H1 (cell line): ENCODE measurements around the gene SYTL5. TPM values are rescaled to one million over a fixed set of nuclear protein-coding genes. Genes with fewer than 3 reads are reported as not detected.

ENCODE experiments used
- CTCF ChIA-PET: fragments of 300-600 bp; sonication (Branson Sonifier 250); formaldehyde crosslinking; loops from one replicate; lab custom pipeline; 2021; ENCODE audit not compliant: partially characterized antibody; lab: Charles Lee
- POLR2A ChIA-PET: fragments of 300-600 bp; sonication (Branson Sonifier 250); formaldehyde crosslinking; loops from one replicate; lab custom pipeline; 2021; ENCODE audit warnings: inconsistent platforms; ENCODE audit not compliant: partially characterized antibody; lab: Charles Lee
- DNase-seq, 2 experiments: peaks; one replicate each; pipeline versions ENCODE4 v3.0.0 to v3.0.0-alpha.2; 2010 to 2022; ENCODE audit warnings: low spot score in 2 of 2, low read depth in 1 of 2, mixed read lengths in 1 of 2
- FAIRE-seq: peaks from 2 replicates; lab custom pipeline; 2011; peaks lifted over from hg19 to GRCh38; lab: Jason Lieb, UNC
- H2AFZ ChIP-seq: 2 replicates; pipeline ENCODE4 v1.8.1; 2012; ENCODE audit warnings: low read length, inconsistent platforms
- H2AK5ac ChIP-seq: 2 replicates; pipeline ENCODE4 v1.6.1; 2013; ENCODE audit warnings: low read depth, low read length
- H2BK120ac ChIP-seq: replicated peaks from 2 replicates; pipeline ENCODE3; 2013; ENCODE audit warnings: low read depth, low read length, inconsistent platforms
- H2BK12ac ChIP-seq: 2 replicates; pipeline ENCODE4 v1.6.1; 2013; ENCODE audit warnings: low read depth, low read length
- H2BK15ac ChIP-seq: 2 replicates; pipeline ENCODE4 v1.6.1; 2013; ENCODE audit warnings: low read length
- H2BK20ac ChIP-seq: 2 replicates; pipeline ENCODE4 v1.6.1; 2013; ENCODE audit warnings: low read length
- H2BK5ac ChIP-seq: 2 replicates; pipeline ENCODE4 v1.6.1; 2013; ENCODE audit warnings: low read depth, low read length
- H3K14ac ChIP-seq: 2 replicates; pipeline ENCODE4 v1.6.1; 2013; ENCODE audit warnings: inconsistent platforms; ENCODE audit not compliant: insufficient read length
- H3K18ac ChIP-seq: 2 replicates; pipeline ENCODE4 v1.6.1; 2013; ENCODE audit warnings: low read length; ENCODE audit errors: extremely low read depth
- H3K23ac ChIP-seq: 2 replicates; pipeline ENCODE4 v1.6.1; 2013; ENCODE audit warnings: inconsistent platforms; ENCODE audit not compliant: insufficient read length
- H3K23me2 ChIP-seq: 2 replicates; pipeline ENCODE4 v1.6.1; 2013; ENCODE audit warnings: low read depth, low read length
- H3K27ac ChIP-seq: 2 replicates; pipeline ENCODE4 v1.6.1; 2011; ENCODE audit warnings: low read depth, low read length, inconsistent platforms
- H3K27me3 ChIP-seq, 4 experiments: replicated peaks in 1 of 4; 1 replicate in 1 of 4; 2 replicates in 3 of 4; pipeline versions ENCODE4 v1.6.1 to v1.8.1; 2011 to 2013; ENCODE audit warnings: low read length in 3 of 4, mild to moderate bottlenecking in 3 of 4, inconsistent platforms in 2 of 4, mixed read lengths in 2 of 4, moderate library complexity in 1 of 4; ENCODE audit not compliant: control insufficient read depth in 3 of 4, insufficient read depth in 3 of 4; ENCODE audit errors: extremely low read depth in 1 of 4
- H3K36me3 ChIP-seq, 4 experiments: 2 replicates each; pipeline versions ENCODE4 v1.6.1 to v1.8.1; 2011 to 2013; ENCODE audit warnings: mild to moderate bottlenecking in 4 of 4, low read length in 3 of 4, moderate library complexity in 2 of 4, control low read depth in 1 of 4, inconsistent platforms in 1 of 4; ENCODE audit not compliant: insufficient read depth in 4 of 4, control insufficient read depth in 2 of 4
- H3K4ac ChIP-seq: replicated peaks from 2 replicates; pipeline ENCODE3; 2013; ENCODE audit warnings: low read length, low read depth, mixed read lengths, inconsistent platforms; ENCODE audit not compliant: insufficient read length
- H3K4me1 ChIP-seq, 4 experiments: replicated peaks in 1 of 4; 1 replicate in 1 of 4; 2 replicates in 3 of 4; pipeline versions ENCODE4 v1.6.1 to v1.8.1; 2011 to 2013; ENCODE audit warnings: low read length in 3 of 4, inconsistent platforms in 2 of 4, mixed read lengths in 1 of 4; ENCODE audit not compliant: insufficient read depth in 4 of 4, control insufficient read depth in 3 of 4
- H3K4me2 ChIP-seq, 2 experiments: 2 replicates each; pipeline versions ENCODE4 v1.6.1 to v1.8.1; 2011 to 2013; ENCODE audit warnings: low read depth in 2 of 2, low read length in 2 of 2, control low read depth in 1 of 2, inconsistent platforms in 1 of 2, mild to moderate bottlenecking in 1 of 2; ENCODE audit not compliant: insufficient read depth in 1 of 2
- H3K4me3 ChIP-seq, 4 experiments: fragments of 200-600, 300-600 bp in 1 of 4; sonication (generic), shearing (Covaris generic), sonication (Bioruptor Twin) in 1 of 4; 2 replicates each; pipeline versions ENCODE4 v1.5.1 to v1.8.1; 2011 to 2016; ENCODE audit warnings: low read length in 4 of 4, low read depth in 3 of 4, control low read depth in 2 of 4, inconsistent platforms in 2 of 4, mild to moderate bottlenecking in 2 of 4, mixed read lengths in 1 of 4, moderate library complexity in 1 of 4; ENCODE audit not compliant: insufficient read depth in 2 of 4; ENCODE audit errors: extremely low read depth in 1 of 4
- H3K56ac ChIP-seq: replicated peaks from 2 replicates; pipeline ENCODE3; 2013; ENCODE audit warnings: low read depth, mild to moderate bottlenecking, mixed read lengths, low read length, inconsistent platforms; ENCODE audit not compliant: insufficient read length
- H3K79me1 ChIP-seq: 2 replicates; pipeline ENCODE4 v1.6.1; 2013; ENCODE audit warnings: low read depth, low read length, control low read depth
- H3K79me2 ChIP-seq, 2 experiments: 2 replicates each; pipeline versions ENCODE4 v1.6.1 to v1.8.1; 2012 to 2013; ENCODE audit warnings: low read length in 2 of 2, mild to moderate bottlenecking in 2 of 2, inconsistent platforms in 1 of 2; ENCODE audit not compliant: insufficient read depth in 2 of 2, control insufficient read depth in 1 of 2
- H3K9ac ChIP-seq, 4 experiments: replicated peaks in 1 of 4; 1 replicate in 1 of 4; 2 replicates in 3 of 4; pipeline versions ENCODE4 v1.6.1 to v1.8.1; 2011 to 2013; ENCODE audit warnings: low read depth in 3 of 4, low read length in 3 of 4, control low read depth in 2 of 4, mild to moderate bottlenecking in 2 of 4, moderate library complexity in 2 of 4, inconsistent platforms in 1 of 4; ENCODE audit errors: extremely low read depth in 1 of 4
- H3K9me3 ChIP-seq, 2 experiments: 2 replicates each; pipeline versions ENCODE4 v1.6.1 to v1.8.1; 2012 to 2013; ENCODE audit warnings: mild to moderate bottlenecking in 2 of 2, moderate library complexity in 2 of 2, control low read depth in 1 of 2, inconsistent platforms in 1 of 2, low read depth in 1 of 2, low read length in 1 of 2, mixed read lengths in 1 of 2; ENCODE audit not compliant: insufficient read depth in 2 of 2
- H4K20me1 ChIP-seq, 2 experiments: replicated peaks in 1 of 2; 2 replicates each; pipeline versions ENCODE3 to v1.8.1; 2011 to 2013; ENCODE audit warnings: inconsistent platforms in 2 of 2, low read length in 2 of 2, mild to moderate bottlenecking in 1 of 2; ENCODE audit not compliant: insufficient read depth in 2 of 2, control insufficient read depth in 1 of 2
- H4K5ac ChIP-seq: 2 replicates; pipeline ENCODE4 v1.6.1; 2013; ENCODE audit warnings: low read length, low read depth, mixed read lengths, inconsistent platforms; ENCODE audit not compliant: insufficient read length
- H4K8ac ChIP-seq: 2 replicates; pipeline ENCODE4 v1.8.0; 2013; ENCODE audit warnings: mild to moderate bottlenecking, moderate library complexity, low read length, inconsistent platforms; ENCODE audit not compliant: insufficient read depth; ENCODE audit errors: extremely low read depth
- H4K91ac ChIP-seq: replicated peaks from 2 replicates; pipeline ENCODE3; 2013; ENCODE audit warnings: low read length, mixed read lengths, inconsistent platforms; ENCODE audit not compliant: insufficient read length
- ASH2L ChIP-seq: fragments of 200-600, 300-600 bp; sonication (generic); IDR thresholded peaks from one replicate; pipeline ENCODE4 v1.7.1; 2017; ENCODE audit warnings: low read length
- CBX8 ChIP-seq: fragments of 300-800, 300-1000 bp; sonication (generic); IDR thresholded peaks from 2 replicates; pipeline ENCODE4 v1.7.1; 2016; ENCODE audit warnings: low read depth, low read length, borderline replicate concordance
- CHD1 ChIP-seq: IDR thresholded peaks from 2 replicates; pipeline ENCODE4 v1.6.1; 2012; ENCODE audit warnings: low read depth, low read length, improper control_type of control experiment
- CREB1 ChIP-seq: IDR thresholded peaks from 2 replicates; pipeline ENCODE4 v1.6.1; 2012; ENCODE audit warnings: inconsistent platforms
- FOSL1 ChIP-seq: IDR thresholded peaks from 2 replicates; pipeline ENCODE4 v1.6.1; 2011; ENCODE audit warnings: mild to moderate bottlenecking, low read depth, low read length, moderate library complexity; ENCODE audit not compliant: insufficient read depth
- HDAC2 ChIP-seq, 2 experiments: fragments of 300-600 bp in 1 of 2; sonication (generic) in 1 of 2; IDR thresholded peaks; 2 replicates each; pipeline ENCODE4 v1.6.1; 2011 to 2012; ENCODE audit warnings: low read depth in 2 of 2, low read length in 2 of 2, mild to moderate bottlenecking in 2 of 2, moderate library complexity in 2 of 2, borderline replicate concordance in 1 of 2, inconsistent platforms in 1 of 2
- MAX ChIP-seq: IDR thresholded peaks from 2 replicates; pipeline ENCODE4 v1.6.1; 2012; ENCODE audit warnings: inconsistent platforms
- RAD21 ChIP-seq, 2 experiments: IDR thresholded peaks in 1 of 2; conservative IDR thresholded peaks in 1 of 2; 2 replicates each; pipeline ENCODE4 v1.6.1; 2011; ENCODE audit warnings: low read depth in 2 of 2, low read length in 2 of 2, improper control_type of control experiment in 1 of 2, inconsistent platforms in 1 of 2, mild to moderate bottlenecking in 1 of 2, moderate library complexity in 1 of 2
- SIRT6 ChIP-seq: IDR thresholded peaks from one replicate; pipeline ENCODE4 v1.7.1; 2012; ENCODE audit warnings: low read length, inconsistent platforms
- SIX5 ChIP-seq: IDR thresholded peaks from 2 replicates; pipeline ENCODE4 v1.6.1; 2011; ENCODE audit warnings: mild to moderate bottlenecking, low read depth, low read length
- TBP ChIP-seq: IDR thresholded peaks from 2 replicates; pipeline ENCODE4 v1.6.1; 2011; ENCODE audit warnings: low read depth, low read length, improper control_type of control experiment
- ZNF274 ChIP-seq: IDR thresholded peaks from 2 replicates; pipeline ENCODE4 v1.7.0; 2012; ENCODE audit warnings: low read length, borderline replicate concordance; ENCODE audit errors: extremely low read depth
- WGBS, 2 experiments: shearing (Covaris generic) in 1 of 2; methylation state at CpG; one replicate each; pipeline versions ENCODE4 v1.1.6 to v1.1.7; 2013 to 2015; ENCODE audit warnings: low lambda C conversion rate in 2 of 2, mixed read lengths in 2 of 2, inconsistent platforms in 1 of 2, low coverage in 1 of 2, missing lambda C conversion rate in 1 of 2; ENCODE audit not compliant: insufficient replicate concordance in 2 of 2, insufficient coverage in 1 of 2, insufficient read length in 1 of 2; ENCODE audit errors: extremely low coverage in 1 of 2, missing lambda C conversion rate in 1 of 2; 5-methylcytosine and 5-hydroxymethylcytosine counted together
- polyA plus RNA-seq, 7 experiments: library from polyadenylated mRNA; depleted of rRNA in 3 of 7; stranded (reverse) in 5 of 7; unstranded in 2 of 7; fragments of >200 nt in 5 of 7; fragments of 200-250 nt in 2 of 7; gene quantifications; 1 replicate in 5 of 7; 2 replicates in 1 of 7; 4 replicates in 1 of 7; pipeline versions ENCODE4 v1.2.1 to v1.2.3, GENCODE V29; 2011 to 2013; ENCODE audit warnings: missing spikeins in 2 of 7, mixed read lengths in 2 of 7
- total RNA-seq: library from RNA; stranded (reverse); fragmentation: NEBNext Ultra II Directional; extraction: Animal tissue kit (Norgen Biotek cat#: 25700); gene quantifications from 2 replicates; pipeline ENCODE4 v1.2.1, GENCODE V29; 2021

The SYTL5 gene
- total and polyA plus RNA-seq, 2 of the 8 experiments (the other 6 are each of a cell fraction or from before 2014, with no cell fraction given) = 0.15 to 0.52 TPM

GRCh38 chrX:38018766-38019425 is 12.5 kb downstream of the SYTL5 start:
- Histone ChIP-seq H3K27me3 (no peaks in the 10 kb centered on the region), H4K5ac (no peak overlapping the region), H3K23ac (no peak overlapping the region), H4K91ac (no peak overlapping the region), H3K14ac (no peak overlapping the region), H3K27ac (no peak overlapping the region), H3K79me2 (no peaks in the 10 kb centered on the region), H2BK20ac (no peak overlapping the region), H3K9ac (no peak overlapping the region), H2BK12ac (no peak overlapping the region), H3K4me1 (no peaks in the 10 kb centered on the region), H4K8ac (no peak overlapping the region), H3K36me3 (no peaks in the 10 kb centered on the region), H2BK120ac (no peak overlapping the region), H3K4me3 (no peak overlapping the region), H3K4ac (no peak overlapping the region), H3K9me3 (no peaks in the 10 kb centered on the region), H2BK5ac (no peak overlapping the region), H3K4me2 (no peak overlapping the region), H3K23me2 (no peaks in the 10 kb centered on the region), H2AK5ac (no peak overlapping the region), H3K18ac (no peak overlapping the region), H3K79me1 (no peaks in the 10 kb centered on the region), H4K20me1 (no peaks in the 10 kb centered on the region), H3K56ac (no peak overlapping the region), H2BK15ac (no peak overlapping the region), H2AFZ (no peak overlapping the region)
- WGBS, 2 experiments = 93% methylated on average over 8 of the region's 8 CpGs; no CpG with 5 or more reads in 1 of the 2 experiments
- ChIA-PET CTCF (interaction anchor here (1.2 kb wide), 1 partner anchor 11 kb away, joined by 3 read pairs; no protein-coding TSS in a partner anchor), POLR2A (no interaction called here)
- no peak for FAIRE-seq
- no peak for DNase-seq
- TF ChIP-seq TBP (no peak), MAX (no peak), ASH2L (no peak), ZNF274 (no peak), HDAC2 (IDR thresholded peaks at IDR 0.05; ENCODE audit: borderline replicate concordance in 1 of 2, low read depth in 2 of 2, low read length in 2 of 2) (no peak), CBX8 (no peak), SIRT6 (no peak), FOSL1 (no peak), CHD1 (no peak), RAD21 (IDR thresholded peaks at IDR 0.05 in 1 of 2, conservative IDR thresholded peaks at IDR 0.05 in 1 of 2; ENCODE audit: low read depth in 2 of 2, low read length in 2 of 2) (no peak), CREB1 (no peak), SIX5 (no peak)
